Measurements from ENCODE around the gene RPS17.
"Not testable (repeated sequence)": the region's sequence is repeated elsewhere in the genome, so short reads cannot be mapped to it uniquely, and the experiment has no call there.

Gene RPS17

DNA sequence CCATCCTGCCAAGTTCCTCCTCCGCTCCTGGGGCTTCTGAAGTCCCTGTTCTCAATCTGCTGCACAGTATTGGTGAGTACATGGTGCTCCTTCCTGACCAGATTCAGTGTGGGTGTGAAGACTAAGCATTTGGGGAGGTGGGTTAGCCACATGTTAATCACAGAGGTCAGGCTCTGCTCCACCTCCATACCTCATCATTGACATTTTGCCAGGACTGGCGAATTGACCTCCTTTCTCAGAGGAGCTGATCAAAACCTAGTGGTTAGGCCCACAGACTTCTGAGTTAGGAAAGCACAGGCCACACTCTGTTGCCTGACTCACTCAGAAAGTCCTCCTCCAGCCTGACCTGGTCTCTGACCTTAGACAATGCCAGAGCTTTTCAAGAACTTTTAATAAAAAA lies 8.4 kb upstream of the RPS17 start:
- DNase-seq (ENCODE audit: low read depth in 2 of 3, low spot score in 1 of 3) = no peak

- no peak for DNase-seq (ENCODE audit: low read depth in 2 of 3, low spot score in 1 of 3)
Observed at GRCh38 chr15:82545478-82545877, 5.2 kb upstream of the RPS17 start.

GRCh38 chr15:82545002-82545401 lies 4.7 kb upstream of the RPS17 start:
- DNase-seq (ENCODE audit: low read depth in 2 of 3, low spot score in 1 of 3) = no peak

DNA sequence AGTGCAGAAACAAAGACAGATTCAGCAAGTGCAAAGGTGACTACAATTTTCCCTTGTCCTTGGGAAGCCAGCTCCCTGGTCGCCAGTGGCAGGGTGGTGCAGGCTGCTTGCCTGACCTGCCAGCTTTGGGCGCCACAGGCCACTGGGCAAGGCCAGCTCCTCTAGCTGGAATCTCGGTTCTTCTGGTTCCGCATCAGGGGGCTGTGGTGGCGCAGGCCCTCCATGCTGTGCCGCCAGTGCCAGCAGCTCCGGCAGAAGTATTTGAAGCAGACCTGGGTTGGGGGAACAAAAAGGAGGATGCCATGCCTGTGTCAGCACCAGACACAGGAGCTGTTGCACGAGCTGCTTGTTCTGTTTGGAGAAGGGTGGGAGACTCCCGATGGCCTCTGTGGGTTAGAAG lies 4.2 kb upstream of the RPS17 start:
- no peak for DNase-seq (ENCODE audit: low read depth in 2 of 3, low spot score in 1 of 3)

- no peak for DNase-seq (ENCODE audit: low read depth in 2 of 3, low spot score in 1 of 3)
Observed at GRCh38 chr15:82543160-82543559, 2.9 kb upstream of the RPS17 start.

DNA sequence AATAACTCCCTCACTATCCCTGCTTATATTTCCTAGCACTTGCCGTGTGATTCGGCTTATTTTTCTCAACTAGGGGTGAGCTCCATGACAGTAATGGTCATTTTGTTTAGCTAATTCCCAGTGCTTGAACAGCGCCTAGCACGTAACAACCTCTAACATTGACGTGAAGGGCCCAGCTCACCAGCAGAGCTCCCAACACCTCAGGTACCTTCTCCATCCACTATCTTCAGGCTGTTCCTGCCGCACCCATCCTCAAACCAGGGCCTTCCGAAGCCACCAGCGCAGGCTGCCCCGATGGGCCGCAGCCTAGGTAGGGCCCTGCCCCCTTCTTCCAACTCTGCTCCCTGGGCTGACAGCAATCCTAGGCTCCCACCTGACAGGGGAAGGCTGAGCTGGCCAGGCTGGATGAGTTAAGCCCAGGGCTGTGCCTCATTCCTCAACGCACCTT lies 751 bp upstream of the RPS17 start:
- DNase-seq (ENCODE audit: low read depth in 2 of 3, low spot score in 1 of 3) = no peak

- DNase-seq (ENCODE audit: low read depth in 2 of 3, low spot score in 1 of 3) = no peak
Observed at GRCh38 chr15:82539691-82540054, 584 bp downstream of the RPS17 start.

- DNase-seq (ENCODE audit: low read depth in 2 of 3, low spot score in 1 of 3) = no peak
Observed at GRCh38 chr15:82538961-82539690, 1.1 kb downstream of the RPS17 start.

DNA sequence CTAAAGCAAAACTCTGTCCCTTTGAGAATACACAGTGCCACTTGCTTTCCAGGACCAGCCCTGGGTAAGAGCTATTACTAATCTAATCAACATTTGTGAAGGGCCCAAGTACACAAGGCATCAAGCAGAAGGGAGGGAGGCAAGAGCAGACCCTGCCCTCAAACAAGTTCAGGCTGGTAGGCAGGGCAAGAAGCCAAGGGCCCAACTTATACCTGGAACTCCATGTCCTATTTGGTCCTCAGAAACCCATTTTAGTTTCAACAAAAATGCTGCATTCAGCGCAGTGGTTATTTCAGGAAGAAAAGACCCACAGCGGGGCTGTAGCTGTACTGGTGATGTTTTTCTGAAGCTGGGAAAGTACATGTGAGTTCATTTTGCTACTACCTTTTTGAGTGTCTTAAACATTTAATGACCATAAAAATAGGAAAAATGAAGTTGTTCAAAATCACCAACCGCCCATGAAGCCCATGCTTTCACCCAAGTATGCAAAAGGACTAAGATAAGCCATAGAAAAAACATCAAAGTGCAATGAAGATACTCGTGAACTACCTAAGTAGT lies 2.8 kb downstream of the RPS17 start:
- no peak for DNase-seq (ENCODE audit: low read depth in 2 of 3, low spot score in 1 of 3)

DNA sequence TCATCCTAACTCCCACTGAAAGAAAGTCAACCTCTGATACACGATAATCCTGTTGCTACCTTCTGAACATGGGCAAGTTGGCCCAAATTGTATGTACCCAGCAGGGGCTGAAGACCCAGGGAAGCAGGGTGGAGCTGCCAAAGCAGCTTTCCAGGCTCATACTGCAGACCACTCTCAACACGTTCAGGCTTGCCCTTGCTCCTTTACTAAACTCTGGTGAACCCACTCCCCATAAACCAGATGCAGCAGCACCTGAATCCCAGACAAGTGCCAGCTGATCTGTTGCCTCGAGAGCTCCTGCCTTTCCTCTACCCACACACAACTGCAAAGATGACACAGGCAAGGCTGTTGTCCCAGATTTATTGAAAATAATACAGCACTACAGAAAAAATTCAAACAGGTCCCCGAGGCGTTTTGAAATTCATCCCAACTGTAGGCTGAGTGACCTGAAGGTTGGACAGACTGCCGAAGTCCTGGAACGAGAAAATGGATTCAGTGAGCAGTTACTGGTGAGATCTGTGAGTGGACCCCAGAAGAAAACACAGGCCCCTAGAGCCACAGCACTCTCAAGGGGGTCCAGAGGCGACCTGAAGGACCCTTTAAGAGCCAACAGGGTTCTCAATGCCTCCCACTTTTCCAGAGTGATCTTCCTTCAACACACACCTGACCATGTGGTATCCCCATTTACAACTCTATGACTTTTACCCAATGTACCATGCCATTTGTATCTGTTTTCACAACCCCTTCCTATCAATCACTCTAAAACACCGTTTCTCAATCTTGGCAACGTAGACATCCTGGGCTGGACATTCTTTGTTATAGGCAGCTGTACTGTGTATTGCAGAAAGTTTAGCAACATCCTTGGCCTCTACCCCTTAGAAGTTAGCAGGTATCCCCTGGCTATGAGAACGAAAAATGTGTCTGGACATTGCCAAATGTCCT lies 3.6 kb downstream of the RPS17 start:
- DNase-seq (ENCODE audit: low read depth in 2 of 3, low spot score in 1 of 3) = no peak

GRCh38 chr15:82535566-82536408 lies 4.5 kb downstream of the RPS17 start:
- no peak for DNase-seq (ENCODE audit: low read depth in 2 of 3, low spot score in 1 of 3)

DNA sequence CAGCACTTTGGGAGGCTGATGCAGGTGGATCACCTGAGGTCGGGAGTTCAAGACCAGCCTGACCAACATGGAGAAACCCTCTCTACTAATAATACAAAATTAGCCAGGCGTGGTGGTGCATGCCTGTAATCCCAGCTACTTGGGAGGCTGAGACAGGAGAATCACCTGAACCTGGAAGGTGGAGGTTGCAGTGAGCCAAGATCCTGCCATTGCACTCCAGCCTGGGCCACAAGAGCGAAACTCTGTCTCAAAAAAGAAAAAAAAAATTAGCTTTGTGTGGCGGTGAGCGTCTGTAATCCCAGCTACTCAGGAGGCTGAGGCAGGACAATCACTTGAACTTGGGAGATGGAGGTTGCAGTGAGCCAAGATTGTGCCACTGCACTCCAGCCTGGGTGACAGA lies 5.1 kb downstream of the RPS17 start:
- DNase-seq (ENCODE audit: low read depth in 2 of 3, low spot score in 1 of 3) = not testable (repeated sequence)

DNA sequence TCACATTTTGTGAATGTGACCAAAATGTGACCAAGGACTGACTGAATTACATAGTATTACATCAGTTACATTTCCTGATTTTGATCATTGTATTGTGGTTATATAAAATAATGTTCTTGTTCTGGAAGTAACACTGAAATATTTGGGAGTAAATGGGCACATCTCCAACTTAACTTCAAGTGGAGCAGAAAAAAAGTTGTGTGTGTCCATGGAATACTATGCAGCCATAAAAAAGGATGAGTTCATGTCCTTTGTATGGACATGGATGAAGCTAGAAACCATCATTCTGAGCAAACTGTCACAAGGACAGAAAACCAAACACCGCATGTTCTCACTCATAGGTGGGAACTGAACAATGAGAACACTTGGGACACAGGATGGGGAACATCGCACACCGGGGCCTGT lies 5.8 kb downstream of the RPS17 start:
- not testable (repeated sequence) for DNase-seq (ENCODE audit: low read depth in 2 of 3, low spot score in 1 of 3)

DNA sequence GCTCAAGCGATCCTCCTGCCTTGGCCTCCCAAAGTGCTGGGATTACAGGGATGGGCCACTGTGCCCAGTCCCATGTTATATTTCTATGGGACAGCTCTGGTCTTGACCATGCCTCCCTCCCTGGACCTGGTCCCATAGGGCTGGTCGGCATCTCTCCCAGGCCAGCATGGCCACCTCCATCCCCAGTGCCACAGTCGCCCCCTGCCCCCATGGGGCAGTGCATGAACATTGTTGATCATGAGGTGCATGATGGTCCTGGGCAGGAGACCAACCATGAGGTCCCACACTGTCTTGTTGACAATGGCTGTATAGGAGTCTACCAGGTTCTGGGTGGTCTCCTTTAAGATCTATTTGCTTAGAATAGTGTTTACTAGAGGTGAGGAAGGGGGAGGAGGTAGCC lies 6.5 kb downstream of the RPS17 start:
- no peak for DNase-seq (ENCODE audit: low read depth in 2 of 3, low spot score in 1 of 3)

DNA sequence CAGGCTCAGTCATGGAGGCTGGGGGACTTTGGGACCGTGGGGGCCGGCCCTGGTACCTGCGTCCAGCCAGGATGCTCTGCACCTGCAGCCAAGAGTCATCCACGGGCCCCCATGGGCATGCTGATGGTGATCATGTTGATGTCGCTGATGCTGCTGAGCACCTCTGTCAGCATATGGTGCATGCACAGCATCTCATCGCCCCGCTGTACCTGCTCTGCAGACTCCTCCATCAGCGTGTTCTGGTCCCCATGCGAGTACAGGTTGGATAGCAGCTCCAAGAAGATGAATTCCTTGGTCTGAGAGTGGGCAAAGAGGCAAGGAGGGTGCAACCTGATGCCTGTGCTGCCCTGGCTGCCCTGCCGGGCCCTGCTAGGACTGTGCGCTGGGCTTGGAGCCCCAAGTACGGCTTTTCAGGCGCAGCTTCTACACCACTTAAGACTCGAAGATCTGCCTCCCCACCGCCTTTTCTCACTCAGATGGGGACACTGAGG lies 7.2 kb downstream of the RPS17 start:
- no peak for DNase-seq (ENCODE audit: low read depth in 2 of 3, low spot score in 1 of 3)

- DNase-seq (ENCODE audit: low read depth in 2 of 3, low spot score in 1 of 3) = no peak
Observed at GRCh38 chr15:82532383-82532990, 7.8 kb downstream of the RPS17 start.

- DNase-seq (ENCODE audit: low read depth in 2 of 3, low spot score in 1 of 3) = no peak
Observed at GRCh38 chr15:82531496-82532382, 8.5 kb downstream of the RPS17 start.

GRCh38 chr15:82530606-82531379 lies 9.5 kb downstream of the RPS17 start:
- DNase-seq (ENCODE audit: low read depth in 2 of 3, low spot score in 1 of 3) = peak in 2 of 3 donors; percentile 52 to 65

DNA sequence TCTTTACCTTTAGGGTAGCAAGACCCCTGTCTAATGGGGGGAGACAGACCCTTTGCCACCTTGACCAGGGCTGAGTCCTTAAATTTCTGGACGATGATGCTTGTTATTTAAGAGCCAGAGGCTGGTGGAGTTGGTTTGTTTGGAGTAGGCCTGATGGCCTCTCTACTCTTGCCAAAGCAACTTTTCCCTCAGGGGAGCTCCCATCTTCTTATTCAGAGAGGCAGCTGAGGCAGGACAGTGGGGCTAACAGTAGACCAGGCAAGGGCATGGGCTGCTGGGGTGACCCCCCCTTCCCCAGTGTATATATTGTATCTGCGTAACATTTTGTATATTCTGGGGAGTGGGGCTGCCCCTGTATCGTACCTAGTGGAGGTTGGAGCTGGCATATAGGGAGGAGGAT lies 10.3 kb downstream of the RPS17 start:
- no peak for DNase-seq (ENCODE audit: low read depth in 2 of 3, low spot score in 1 of 3)
